ENCODE data around the gene CSMD2.

CSMD2 gene

DNA sequence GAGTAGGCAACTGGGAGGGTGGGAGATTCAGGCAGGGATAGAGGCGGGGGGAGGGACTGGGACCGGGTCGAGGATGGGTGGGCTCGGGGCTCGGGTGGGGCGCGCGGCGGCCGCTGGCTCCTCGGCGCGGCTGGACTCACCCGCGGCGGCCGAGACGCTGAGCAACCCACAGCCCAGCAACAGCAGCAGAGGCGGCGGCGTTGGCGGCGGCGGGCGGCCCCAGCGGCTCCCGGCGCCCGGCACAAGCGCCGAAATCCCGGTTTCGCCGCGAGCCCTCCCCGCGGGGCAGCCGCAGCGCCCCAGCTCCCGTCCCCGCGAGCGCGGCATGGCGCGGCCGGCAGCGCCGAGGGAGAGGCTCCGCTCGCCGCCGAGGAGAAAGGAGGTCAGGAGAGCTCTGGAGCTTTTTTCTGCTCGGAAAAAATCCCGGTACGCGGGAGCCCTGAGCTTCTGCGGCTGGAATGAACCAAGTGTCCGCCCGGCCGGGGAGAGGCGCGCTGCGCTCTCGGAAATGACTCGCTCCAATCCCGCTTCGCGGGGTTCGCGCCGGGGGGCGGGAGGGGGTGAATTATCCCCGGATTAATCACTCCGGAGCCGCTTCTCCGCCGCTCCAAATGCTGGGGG is at the start of gene CSMD2:
Gene CSMD2, minus strand, starts transcription at position 460 of the 621 bp plus-strand sequence. Its CDS starts 133 bp downstream, at position 327.
- TF ChIP-seq, protein P1, sequence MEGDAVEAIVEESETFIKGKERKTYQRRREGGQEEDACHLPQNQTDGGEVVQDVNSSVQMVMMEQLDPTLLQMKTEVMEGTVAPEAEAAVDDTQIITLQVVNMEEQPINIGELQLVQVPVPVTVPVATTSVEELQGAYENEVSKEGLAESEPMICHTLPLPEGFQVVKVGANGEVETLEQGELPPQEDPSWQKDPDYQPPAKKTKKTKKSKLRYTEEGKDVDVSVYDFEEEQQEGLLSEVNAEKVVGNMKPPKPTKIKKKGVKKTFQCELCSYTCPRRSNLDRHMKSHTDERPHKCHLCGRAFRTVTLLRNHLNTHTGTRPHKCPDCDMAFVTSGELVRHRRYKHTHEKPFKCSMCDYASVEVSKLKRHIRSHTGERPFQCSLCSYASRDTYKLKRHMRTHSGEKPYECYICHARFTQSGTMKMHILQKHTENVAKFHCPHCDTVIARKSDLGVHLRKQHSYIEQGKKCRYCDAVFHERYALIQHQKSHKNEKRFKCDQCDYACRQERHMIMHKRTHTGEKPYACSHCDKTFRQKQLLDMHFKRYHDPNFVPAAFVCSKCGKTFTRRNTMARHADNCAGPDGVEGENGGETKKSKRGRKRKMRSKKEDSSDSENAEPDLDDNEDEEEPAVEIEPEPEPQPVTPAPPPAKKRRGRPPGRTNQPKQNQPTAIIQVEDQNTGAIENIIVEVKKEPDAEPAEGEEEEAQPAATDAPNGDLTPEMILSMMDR (IDR thresholded peaks at IDR 0.05; ENCODE audit: insufficient read depth, missing control alignments) = no peak
- no peak for DNase-seq (ENCODE audit: insufficient read length, low spot score)
- no peak for FAIRE-seq

DNA sequence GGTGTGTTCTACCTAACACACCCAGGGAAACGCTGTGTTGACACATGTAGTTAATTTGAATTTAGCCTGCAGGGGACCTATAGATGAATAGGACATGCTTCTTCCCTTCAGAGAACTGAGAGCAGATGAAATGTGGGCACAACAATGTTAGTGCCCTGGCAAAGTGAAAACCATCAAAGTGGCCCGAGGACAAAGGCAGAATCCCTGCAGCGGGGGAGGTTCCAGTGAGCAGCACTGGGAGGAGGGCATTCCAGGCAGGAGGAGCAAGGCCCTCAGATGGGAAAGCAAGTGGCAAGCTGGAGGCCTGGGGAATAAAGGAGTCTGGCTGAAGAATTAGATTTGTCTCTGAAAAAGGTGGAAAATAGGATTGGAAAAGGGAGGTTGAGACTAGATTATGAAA is 48.9 kb upstream of the CSMD2 start:
- DNase-seq (ENCODE audit: insufficient read length, low spot score) (no peak), FAIRE-seq (no peak)
- TF ChIP-seq, protein P1 (IDR thresholded peaks at IDR 0.05; ENCODE audit: insufficient read depth, missing control alignments) = no peak

DNA sequence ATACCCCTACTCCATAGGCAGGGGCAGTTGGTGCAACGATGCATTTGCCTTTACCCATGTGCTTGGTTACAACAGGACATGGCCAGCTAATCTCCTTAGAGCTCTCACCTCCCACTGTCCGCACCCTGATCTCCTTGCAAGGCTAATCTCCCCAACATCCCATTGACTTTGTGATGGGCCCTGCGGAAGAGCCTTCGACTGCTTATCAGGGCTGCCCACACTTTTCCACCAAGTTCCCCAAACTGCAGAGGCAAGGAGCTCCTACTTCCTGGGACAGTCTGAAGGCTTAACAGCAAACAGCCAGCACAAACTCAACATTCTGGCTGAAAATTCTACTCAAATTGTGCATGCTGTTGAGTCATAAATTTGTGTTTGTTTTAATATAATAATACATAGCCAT is 47.6 kb upstream of the CSMD2 start:
- FAIRE-seq (no peak), DNase-seq (ENCODE audit: insufficient read length, low spot score) (no peak)
- TF ChIP-seq, protein P1 (IDR thresholded peaks at IDR 0.05; ENCODE audit: insufficient read depth, missing control alignments) = no peak

DNA sequence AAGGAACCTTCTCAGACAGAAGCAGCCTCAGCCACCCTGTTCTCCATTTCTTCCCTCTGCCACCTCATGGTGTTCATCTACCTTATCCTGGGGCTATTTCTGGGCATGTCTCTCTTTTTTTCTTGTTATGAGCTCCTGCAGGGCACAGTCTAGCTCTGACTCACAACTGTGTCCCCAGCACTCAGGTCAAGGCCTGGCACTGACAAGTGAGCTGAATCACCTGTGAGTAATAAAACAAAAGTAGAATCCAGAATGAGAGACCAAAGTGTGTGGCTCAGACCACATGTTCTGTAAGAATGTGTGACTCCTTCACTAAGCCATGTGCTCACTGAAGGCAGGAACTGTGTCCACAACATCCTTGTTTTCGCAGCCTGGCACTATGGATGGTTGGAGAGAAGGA is 34.9 kb upstream of the CSMD2 start:
- TF ChIP-seq, protein P1 (IDR thresholded peaks at IDR 0.05; ENCODE audit: insufficient read depth, missing control alignments) = no peak
- DNase-seq (ENCODE audit: insufficient read length, low spot score) (no peak), FAIRE-seq (no peak)

DNA sequence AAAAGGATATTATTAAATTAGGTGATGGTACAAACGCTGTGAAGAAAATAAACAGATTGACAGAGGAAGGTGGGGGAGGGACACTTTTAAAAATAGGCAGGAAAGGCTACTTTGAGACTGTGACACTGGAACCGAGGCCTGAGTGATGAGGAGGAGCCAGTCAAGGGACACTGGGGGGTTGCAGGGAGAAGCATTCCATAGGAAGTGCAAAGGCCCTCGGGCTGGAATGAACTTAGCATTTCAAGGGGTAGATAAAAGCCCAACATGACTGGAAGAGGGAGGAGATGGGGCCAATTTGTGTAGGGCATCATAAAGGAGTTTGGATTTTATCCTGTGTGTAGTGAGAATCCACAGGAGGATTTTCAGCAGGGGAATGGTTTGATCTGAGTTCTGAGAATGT is 27.6 kb upstream of the CSMD2 start:
- DNase-seq (ENCODE audit: insufficient read length, low spot score) = no peak
- no peak for FAIRE-seq

DNA sequence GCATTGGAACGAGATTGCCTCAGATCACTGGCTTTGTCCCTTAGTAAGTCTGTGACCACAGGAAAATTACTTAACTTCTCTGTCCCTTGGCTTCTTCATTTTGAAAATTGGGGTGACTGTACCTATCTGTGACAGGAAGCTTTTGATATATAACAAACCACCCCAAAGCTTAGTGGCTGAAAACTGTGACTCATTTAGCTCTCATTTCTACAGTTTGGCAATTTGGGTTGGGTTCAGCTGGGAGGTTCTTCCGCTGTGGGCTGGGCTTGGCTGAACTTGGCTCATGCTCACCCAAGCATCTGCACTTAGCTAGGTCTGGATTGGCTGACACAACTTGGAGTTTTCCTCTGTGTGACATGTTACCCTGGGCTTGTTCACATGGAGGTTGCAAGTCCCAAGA is 25.7 kb upstream of the CSMD2 start:
- no peak for FAIRE-seq
- TF ChIP-seq, protein P1 (IDR thresholded peaks at IDR 0.05; ENCODE audit: insufficient read depth, missing control alignments) = no peak

More for the DNA sequence above, 27.6 kb upstream of the CSMD2 start:
- TF ChIP-seq, protein P1 (IDR thresholded peaks at IDR 0.05; ENCODE audit: insufficient read depth, missing control alignments) = no peak

DNA sequence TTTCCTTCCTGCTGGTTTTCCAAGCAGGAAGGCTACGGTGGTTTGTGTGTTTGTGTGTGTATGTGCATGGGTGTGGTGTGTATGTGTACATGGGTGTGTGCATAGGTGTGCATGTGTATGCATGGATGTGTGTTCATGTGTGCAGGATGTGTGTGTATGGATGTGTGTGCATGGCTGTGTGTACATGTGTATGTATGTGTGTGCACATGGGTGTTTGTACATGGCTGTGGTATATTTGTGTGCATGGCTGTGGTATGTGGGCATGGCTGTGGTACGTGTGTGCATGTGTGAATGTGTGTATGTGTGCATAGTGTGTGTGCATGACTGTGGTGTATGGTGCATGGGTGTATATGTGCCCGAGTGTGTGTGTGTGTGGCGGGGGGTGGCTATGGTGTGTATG is 24.0 kb upstream of the CSMD2 start:
- FAIRE-seq (no peak), DNase-seq (ENCODE audit: insufficient read length, low spot score) (no peak)
- TF ChIP-seq, protein P1 (IDR thresholded peaks at IDR 0.05; ENCODE audit: insufficient read depth, missing control alignments) = no peak

More for the DNA sequence above, 25.7 kb upstream of the CSMD2 start:
- DNase-seq (ENCODE audit: insufficient read length, low spot score) = no peak
